ENCODE measurements around the gene FOXA2.
A peak's percentile ranks its signal among the peaks of the same experiment; 100 is the strongest.

The FOXA2 gene

DNA sequence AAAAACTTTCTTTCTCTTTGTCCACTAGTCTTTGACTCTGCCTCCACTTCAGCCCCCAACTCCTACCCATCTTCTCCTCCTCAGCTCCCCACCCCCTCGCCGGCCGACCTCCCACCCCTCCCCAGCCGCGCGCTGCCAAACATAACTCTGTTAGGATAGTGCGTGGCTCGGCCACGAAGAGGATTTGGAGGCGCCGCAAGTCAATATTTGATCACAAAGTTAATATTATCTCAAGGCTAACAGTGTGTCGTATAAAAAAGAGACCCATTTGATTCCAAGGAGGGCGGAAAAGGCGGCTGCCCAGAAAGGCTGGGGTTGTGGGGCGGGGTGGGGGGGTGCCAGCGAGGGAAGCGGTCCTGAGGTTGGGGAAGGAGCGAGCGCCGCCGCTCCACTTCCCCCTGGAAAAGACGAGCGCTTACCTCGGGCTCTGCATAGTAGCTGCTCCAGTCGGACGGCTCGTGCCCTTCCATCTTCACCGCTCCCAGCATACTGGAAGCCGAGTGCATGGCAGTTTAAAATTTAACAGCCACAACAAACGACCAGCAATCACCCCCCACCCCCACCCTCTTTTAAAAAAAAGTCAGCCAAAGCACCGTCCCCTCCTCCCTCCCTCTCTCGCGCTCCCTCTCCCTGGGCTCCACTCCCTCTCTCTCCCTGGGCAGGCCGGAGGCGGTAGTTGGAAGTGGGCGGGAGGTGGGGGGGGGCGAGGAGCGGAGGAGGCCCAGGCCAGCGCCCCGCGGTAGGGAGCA is 425 bp downstream of the FOXA2 start:
- DNase-seq = peak; percentile 85

DNA sequence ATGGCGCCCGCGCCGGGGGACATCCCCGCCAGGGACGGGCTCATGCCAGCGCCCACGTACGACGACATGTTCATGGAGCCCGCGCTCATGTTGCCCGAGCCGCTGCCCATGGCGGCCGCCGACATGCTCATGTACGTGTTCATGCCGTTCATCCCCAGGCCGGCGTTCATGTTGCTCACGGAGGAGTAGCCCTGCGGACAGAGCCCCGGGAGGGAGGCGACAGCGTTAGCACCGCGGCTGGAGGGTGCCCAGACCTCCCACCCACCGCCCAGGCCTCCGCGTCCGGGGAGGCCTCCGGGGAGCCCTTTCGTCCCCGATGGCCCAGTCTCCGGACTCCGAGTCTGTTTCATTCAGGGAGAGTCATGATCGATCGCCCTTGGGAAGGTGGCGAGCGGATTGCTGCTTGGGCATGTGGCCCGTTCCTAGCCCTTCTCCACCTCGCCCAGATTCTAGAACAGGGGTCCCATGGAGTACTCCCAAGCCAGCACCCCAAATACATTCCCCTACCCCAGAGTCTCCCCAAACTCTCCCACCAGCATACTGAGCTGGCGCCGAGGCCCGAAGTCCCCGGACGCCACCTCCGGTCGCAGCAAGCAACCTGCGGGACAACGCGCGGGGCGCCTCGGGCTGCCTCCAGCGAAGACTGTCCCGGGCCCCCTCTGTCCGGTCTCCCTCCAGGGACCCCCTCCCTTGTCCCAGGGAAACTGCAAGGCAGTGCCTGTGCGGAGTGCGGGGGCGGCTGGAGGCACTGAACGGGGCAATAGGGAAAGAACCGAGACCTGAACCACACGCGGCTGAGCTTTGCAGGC is 1.2 kb downstream of the FOXA2 start:
- peak; percentile 79 for DNase-seq

DNA sequence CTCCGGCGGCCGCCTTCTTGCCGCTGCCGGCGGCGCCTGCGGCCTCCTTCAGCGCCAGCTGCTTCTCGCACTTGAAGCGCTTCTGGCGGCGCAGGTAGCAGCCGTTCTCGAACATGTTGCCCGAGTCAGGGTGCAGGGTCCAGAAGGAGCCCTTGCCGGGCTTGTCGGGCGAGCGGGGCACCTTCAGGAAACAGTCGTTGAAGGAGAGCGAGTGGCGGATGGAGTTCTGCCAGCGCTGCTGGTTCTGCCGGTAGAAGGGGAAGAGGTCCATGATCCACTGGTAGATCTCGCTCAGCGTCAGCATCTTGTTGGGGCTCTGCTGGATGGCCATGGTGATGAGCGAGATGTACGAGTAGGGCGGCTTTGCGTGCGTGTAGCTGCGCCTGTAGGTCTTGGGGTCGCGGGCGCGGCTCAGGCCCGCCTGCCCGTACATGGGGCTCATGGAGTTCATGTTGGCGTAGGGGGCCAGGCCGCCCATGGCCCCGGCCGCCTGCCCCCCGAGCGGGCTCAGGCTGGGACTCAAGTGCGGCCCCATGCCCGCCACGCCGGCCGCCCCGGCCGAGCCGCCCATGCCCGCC is 1.9 kb downstream of the FOXA2 start:
- peak; percentile 77 for DNase-seq

DNA sequence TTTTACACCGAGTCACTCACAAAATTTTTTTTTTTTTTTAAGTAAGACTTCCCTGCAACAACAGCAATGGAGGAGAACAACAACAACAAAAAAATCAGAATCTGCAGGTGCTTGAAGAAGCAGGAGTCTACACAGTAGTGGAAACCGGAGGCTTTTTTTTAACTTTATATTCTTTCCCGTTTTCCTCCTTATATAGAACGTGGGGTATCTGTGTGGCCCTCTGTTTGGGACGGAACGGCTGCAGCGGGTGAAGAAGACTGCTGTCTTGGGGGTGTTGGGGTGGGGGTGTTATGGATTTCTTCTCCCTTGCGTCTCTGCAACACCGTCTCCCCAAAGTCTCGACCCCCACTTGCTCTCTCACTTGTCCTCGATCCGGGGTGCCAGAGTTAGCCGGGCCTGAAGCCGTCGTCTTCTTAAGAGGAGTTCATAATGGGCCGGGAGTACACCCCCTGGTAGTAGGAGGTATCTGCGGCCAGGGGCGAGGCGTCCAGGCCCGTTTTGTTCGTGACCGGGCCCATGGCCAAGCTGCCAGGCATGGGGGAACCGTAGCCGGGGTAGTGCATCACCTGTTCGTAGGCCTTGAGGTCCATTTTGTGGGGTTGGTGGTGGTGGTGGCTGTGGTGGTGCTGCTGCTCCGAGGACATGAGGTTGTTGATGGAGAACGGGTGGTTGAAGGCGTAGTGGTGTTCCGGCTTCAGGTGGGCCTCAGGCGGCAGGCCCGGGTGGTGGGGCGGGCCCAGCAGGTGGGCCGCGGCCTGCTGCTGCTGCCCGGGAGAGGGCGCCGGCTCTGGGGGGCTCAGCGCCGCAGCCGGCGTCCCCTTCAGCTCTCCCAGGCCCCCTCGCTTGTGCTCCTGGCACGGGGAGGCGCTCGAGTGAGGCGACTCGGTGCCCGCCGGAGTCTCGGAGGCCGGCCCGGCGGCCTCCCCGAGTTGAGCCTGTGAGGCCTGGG is 2.7 kb downstream of the FOXA2 start:
- DNase-seq = peak; percentile 84

DNA sequence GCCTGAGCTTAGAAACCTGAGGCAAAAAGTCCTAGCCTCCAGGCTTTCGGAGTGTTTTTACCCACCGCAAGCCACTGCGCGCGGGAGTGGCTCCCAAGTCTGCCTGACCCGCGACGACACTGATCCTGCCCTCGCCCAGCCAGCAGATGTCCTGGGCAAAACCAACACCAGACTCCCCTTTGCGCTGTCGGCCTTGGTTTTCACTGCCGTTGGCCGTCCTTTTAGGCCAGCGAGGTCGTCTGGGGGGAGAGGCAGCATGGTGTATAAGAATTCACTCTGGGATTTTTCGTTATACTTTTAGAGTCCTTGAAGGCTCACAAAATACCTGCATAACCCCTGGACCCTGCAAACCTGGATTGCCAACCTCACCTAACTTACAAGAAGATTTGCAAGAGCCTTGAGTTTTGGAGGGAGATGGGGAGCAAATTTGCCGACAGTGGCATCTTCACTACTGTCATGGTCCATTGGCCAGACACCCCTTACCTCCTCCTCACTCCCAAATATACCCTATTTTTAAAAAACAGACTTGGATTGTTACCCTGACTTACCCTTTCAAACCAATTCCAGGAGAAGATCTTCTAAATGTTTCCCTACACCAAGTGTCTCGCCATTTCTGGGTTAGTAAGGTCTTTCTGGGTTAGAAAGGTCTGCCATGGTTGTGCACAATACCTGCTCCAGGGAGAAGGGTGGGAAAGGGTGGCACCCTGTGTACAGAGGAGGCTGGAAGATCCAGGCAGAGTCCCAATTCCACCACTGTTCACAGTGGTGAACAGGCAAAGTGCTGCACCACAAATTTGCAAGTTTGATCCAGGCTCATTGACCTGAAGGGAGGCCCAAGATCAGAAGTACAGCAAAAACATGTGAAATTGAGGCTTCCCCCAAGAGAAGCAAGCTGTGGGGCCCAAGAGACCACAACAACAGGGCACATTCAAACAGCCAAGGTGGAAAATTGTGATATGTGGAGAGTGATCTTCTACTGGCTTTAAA is 4.4 kb downstream of the FOXA2 start:
- DNase-seq = peak; percentile 88

DNA sequence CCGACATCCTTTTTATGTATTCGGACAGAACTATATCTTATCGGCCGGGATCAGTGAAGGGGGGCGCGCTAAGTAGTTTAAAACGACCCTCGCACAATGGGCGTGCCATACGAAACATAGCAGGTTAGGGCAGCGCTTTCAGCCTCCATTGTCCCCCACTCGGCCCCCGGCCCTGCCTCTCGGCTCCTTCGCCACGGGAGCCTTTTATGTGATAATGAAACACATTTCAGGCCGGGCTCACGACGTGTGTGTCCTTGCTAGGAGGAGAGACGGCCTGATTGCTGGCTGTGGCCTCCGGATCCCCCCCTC is 5.3 kb downstream of the FOXA2 start:
- peak; percentile 98 for DNase-seq

DNA sequence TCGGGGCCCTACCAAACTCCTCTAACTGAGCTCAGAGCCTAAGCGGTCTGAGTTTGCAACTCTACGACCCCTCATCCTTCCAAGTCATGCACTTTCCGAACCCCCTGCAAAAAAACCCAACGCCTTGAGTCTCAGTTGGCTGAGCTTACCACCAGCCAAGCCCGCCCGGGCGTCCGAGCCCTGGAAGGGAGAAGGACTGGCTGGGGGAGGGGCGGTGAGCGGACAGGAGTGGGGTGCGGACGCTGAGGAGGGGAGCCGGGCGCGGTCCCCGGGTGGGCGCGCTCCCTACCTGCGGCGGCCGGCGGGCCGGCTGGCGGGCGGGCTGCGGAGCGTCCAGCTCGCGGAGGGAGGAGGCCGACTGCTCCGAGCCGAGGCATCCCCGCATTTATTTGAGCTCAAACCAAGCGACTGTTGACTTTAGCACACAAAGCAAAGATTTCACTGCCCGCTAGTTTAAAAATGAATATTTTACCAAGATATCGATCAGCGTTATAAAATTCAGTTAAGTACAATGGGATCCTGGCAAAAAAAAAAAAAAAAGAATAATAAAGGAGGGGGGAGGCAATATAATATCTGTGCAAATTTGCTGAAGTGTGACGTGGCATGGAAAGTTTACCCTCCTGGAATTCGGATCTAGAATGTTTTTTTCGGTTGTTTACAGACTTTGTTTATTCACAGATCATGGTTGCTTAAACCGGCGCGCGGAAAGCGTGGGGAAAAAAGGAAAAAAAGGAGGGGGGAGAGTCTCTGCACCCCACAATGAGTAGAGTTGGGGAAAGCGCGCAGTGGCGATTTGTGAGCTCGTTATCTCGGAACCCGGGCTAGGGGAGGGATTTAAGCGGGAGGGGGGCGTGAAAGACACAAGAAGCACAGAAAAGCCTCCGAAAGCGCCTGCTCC is 5.9 kb downstream of the FOXA2 start:
- DNase-seq = peak; percentile 98

DNA sequence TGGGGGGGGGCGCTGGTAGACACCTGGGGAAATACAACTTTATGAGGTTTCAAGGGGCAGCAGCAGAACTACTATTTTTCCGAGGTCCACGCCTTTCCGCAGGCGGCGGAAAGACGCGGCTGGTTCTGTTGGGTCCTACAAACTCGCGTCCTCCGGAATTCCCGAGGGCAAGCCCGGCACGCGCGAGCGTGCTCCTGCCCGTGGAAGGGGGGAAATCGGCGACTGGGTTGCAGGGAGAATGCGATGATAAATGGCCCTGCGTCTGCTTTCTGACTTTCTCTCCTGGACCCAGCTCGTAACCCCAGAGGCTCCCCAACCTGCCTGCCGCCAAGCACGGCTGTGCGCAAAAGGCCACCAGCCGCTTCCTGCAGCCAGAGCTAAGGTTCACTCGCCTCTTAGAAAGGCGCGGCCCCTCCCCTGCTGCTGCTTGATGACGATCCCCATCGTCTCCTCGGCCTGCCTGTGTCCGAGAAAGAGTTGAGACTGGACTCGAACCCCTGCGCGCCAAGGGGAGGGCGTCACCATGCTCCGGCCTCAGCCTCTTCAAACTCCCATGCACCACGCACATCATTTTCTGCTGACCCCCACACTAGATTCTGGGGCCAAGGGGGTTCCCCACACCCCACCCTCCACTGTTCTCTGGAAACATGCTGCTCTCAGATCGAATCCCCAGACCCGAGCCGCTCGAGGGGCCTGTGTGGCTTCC is 6.7 kb downstream of the FOXA2 start:
- peak; percentile 93 for DNase-seq

DNA sequence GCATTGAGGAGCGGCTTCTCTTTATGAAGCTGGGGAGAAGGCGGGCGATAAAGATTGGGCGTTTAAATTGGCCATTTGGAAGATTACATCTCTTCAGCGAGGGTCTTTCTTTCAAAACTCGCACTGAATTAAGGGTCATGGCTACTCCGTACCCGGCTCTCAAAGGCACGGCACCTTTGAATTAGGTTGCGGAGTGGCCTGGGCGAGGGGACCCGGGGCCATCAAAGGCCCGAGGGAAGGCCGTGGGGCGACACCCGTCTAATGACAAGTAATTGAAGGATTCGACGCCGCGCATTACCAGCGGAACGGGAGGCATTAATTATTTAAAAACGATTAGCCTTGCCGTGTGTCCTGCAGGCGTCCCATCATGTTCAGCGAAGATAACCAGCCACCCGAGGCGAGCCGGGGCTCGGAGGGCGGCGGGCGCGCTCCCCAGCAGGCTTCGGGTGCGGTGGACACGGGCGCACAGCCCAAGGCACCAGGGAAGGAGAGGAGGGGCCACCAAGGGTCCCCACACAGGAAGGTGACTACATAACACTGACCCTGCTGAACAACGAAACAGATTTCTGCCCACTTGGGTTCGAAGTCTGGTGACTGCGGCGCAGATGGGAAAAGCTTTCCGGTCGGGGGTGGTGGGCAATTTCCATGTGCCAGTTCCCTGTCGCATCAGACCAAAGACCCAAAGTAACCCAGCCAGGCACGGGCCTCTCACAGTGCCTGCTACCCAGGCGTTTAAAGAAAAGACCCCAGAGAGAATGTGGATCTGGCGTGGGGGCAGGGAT is 7.4 kb downstream of the FOXA2 start:
- DNase-seq = peak; percentile 84

DNA sequence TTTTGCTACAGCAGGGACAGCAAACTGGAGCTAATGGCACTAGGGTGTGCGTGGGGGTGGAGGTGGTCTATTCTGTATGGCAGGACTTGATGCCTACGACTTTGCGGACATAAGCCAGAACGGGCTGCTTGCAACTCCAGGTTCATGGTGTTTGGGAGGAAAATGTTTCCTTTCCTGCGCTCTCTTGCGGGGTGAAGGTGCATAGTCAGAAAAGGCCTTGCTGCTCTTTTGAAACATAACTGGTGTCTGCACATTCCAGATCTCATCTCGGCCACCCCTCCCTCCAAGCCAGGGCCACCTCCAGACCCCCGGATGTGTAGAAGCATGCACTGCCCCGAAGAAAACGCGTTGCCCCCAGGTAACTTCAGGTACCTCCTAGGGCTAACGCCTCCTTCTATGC is 8.1 kb downstream of the FOXA2 start:
- peak; percentile 80 for DNase-seq

DNA sequence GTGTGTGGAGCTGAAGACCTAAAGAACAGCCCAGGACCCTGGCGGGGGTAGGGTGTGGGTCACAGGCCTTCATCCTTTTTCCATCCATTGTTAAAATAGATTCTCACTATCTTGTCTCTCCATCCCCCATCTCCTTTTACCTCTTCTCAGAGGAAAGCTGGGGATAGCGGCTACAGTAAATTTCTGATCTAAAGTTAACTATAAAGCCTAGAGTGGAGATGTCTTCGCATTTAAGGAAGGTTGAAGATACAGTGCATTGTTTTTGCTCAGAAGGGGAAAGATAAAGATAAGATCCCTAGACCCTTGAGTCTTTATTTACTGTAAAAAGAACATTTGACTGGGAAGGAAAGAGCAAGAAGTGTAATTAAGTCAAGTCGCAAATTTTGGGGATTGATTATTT is 8.6 kb downstream of the FOXA2 start:
- DNase-seq = no peak

DNA sequence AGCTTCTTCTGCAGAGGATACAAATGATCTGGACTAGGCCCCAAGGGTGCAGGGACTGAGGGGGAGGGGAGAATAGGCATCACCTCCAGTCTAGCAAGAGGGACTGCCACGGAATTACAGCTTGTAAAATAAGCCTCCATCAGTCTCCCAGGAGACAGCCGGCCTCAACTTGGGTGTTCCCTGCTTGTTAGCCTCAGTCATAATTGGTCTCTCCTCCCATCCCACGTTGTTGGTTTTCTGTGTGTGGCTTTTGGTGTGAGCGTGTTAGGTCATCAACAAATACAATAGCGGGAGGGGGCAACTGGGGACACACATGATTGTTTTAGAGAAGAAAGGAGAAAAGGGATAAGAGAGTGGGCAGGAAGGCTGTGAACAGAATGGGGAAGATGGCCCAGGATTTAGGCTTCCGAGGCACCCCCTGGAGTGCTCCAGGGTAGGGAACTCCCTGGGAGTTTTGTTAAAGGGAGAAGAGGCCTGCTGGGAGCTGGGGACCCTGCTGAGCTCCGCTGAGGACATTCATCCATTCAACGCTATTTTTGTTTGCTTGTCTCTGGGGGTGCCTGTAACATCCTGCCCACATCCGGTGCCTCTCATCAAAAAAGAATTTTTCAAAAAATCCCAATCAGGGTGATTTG is 9.2 kb downstream of the FOXA2 start:
- DNase-seq = peak; percentile 99

DNA sequence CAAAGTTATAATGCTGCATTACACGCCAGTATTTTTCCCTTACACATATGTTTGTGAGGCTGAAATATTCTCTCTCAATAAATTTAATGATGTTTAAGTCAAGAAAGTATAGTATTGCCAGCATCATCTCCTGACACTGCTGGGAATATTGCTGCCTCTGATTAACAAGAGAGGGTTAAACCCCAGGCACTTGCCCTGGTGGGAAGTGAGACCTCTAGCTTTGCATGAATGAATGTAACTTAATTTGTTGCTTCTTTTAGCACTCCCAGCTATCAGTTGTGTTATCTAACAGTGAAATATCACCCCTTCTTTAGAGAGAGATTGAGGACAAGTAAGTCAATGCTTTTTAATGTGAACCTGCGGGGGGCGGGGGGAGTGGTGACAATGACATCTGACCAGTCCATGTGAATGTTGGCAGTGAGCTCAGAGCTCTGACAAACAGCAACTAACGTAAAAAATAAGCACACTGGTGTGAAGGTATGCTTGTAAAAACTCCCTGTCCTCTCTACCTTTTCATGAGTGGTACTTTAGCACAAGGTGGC is 9.8 kb downstream of the FOXA2 start:
- DNase-seq = peak; percentile 82

DNA sequence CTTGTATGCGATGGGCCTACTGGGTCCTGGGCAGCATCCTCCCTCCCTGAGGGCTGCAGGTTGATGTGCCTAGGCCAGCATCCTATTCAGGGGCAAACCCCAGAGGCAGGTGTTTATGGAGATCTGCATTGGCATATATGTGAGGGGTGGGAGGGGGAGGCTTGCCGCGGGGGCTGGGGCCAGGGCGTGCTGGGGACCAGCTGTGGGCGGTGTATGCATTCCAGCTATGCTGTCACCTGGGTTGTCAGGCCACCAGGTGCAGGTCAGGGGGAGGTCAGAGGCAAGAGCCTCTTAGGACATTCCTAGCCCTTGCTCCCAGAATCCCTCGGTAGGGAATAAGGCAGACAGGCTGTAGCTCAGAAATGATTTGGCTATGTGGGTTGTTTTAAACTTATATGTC is 11.9 kb downstream of the FOXA2 start:
- DNase-seq = peak; percentile 60

DNA sequence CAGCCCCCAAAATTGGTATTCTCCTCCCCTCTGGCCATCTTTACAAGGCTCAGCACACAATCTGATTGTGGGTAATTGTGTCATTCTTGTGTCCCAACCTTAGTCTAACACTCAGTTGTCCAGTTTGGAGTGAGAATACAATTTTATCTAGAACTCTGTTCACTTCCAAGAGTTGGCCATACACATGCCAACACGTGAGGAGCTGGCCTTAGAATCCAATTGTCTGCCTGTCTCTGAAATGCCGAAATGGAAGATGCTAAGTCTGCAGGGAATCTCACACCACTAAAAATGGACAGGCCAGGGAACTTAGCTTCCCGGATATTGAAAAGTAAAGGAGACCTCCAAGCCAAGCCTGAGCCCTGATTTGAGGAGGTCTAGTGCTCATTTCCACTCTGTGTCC is 12.3 kb downstream of the FOXA2 start:
- no peak for DNase-seq

DNA sequence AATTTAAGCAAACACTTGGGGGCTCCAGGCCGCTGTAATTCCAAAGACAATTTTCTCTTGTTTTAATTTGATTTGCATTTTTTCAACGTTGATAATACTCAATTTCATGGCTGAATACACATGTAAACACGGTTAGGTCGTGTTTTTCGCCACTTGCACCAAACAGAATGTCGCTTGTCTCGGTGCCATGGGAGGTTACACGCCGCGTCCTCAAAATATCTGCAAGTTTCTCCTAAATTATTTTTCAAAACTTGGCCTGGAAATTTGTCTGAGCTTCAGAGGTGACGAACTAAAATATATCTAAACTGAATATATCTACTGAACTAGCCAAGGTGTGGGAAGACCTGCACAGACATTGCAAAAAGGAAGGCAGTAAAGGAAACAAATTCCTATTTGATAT is 15.0 kb downstream of the FOXA2 start:
- DNase-seq = peak; percentile 72

DNA sequence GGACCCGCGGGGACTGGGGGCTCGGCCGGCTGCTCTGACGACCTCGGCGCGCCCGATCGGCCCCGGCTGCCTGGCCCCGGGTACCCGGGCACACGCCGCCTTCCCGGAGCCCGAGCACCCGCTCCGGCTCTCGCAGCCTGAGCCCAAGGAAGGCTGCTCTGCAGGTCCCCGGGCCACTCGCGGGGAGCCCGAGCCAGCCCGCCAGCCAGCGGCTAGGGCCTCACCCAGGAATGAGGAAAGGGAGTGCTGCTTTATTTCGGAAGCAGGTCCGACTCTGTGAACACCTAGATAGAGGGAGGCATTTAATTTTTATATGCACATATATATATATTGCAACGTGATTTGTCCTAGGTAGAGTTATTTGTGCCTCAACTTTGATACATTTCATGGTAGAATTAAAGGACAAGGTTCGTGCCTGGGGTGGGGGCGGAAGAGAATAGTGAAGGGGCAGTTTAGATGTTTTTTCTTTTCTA is 15.5 kb downstream of the FOXA2 start:
- DNase-seq = peak; percentile 71
